Sigmoid colon (tissue), 7 donors: ENCODE measurements around the gene ANKIB1. TPM values are rescaled to one million over a fixed set of nuclear protein-coding genes. Genes with fewer than 3 reads are reported as not detected.

Source experiments
- DNase-seq: peaks from one replicate; pipeline ENCODE4 v3.0.0-alpha.2; 2019
- H3K27ac ChIP-seq, 4 donors: fragments of 200-600 bp; sonication (generic); one replicate each; pipeline ENCODE4 v1.5.1; 2016 to 2019; ENCODE audit warnings: mild to moderate bottlenecking in 1 of 4
- H3K27me3 ChIP-seq, 3 donors: fragments of 200-600 bp; sonication (generic); one replicate each; pipeline ENCODE4 v1.5.1; 2019; ENCODE audit warnings: mild to moderate bottlenecking in 1 of 3
- H3K36me3 ChIP-seq, 4 donors: fragments of 200-600 bp; sonication (generic); one replicate each; pipeline ENCODE4 v1.5.1; 2016 to 2019
- H3K4me1 ChIP-seq, 4 donors: fragments of 200-600 bp; sonication (generic); one replicate each; pipeline ENCODE4 v1.5.1; 2017 to 2019
- H3K4me3 ChIP-seq, 4 donors: fragments of 200-600 bp; sonication (generic); one replicate each; pipeline ENCODE4 v1.5.1; 2017 to 2019; ENCODE audit warnings: mild to moderate bottlenecking in 2 of 4, moderate library complexity in 1 of 4
- H3K9me3 ChIP-seq, 4 donors: fragments of 200-600 bp in 3 of 4; sonication (generic) in 3 of 4; one replicate each; pipeline versions ENCODE4 v1.5.1 to v1.6.1; 2013 to 2019
- CTCF ChIP-seq, 4 experiments: fragments of 450-650 bp in 3 of 4; fragments of 200-600 bp in 1 of 4; IDR thresholded peaks; one replicate each; pipeline ENCODE4 v1.5.1; 2016 to 2019; ENCODE audit warnings: antibody characterized with exemption in 4 of 4, mild to moderate bottlenecking in 3 of 4, moderate library complexity in 2 of 4
- EP300 ChIP-seq, 4 donors: sonication (generic); formaldehyde crosslinking; IDR thresholded peaks; one replicate each; pipeline ENCODE4 v1.6.1; 2017; ENCODE audit warnings: antibody characterized with exemption in 4 of 4
- POLR2A ChIP-seq, 2 donors: fragments of 450-650 bp; IDR thresholded peaks; one replicate each; pipeline ENCODE4 v1.6.1; 2016; ENCODE audit warnings: antibody characterized with exemption in 2 of 2, mild to moderate bottlenecking in 2 of 2, moderate library complexity in 2 of 2
- POLR2AphosphoS5 ChIP-seq, 4 donors: sonication (generic); formaldehyde crosslinking; IDR thresholded peaks; one replicate each; pipeline ENCODE4 v1.6.1; 2017; ENCODE audit warnings: antibody characterized with exemption in 4 of 4
- WGBS, 2 donors: extraction: QIAGEN DNeasy Blood & Tissue Kit; methylation state at CpG; one replicate each; pipeline ENCODE4 v1.1.7; 2013; 5-methylcytosine and 5-hydroxymethylcytosine counted together
- intact Hi-C: fragments of 100-400 bp; cut with DNase I; formaldehyde crosslinking; loops from one replicate; pipeline ENCODE4 v1.15.1; 2023
- polyA plus RNA-seq, 3 donors: library from polyadenylated mRNA; stranded (reverse); fragments of 200-250 nt; gene quantifications; one replicate each; pipeline ENCODE4 v1.2.3, GENCODE V29; 2013
- total RNA-seq, 4 donors: library from RNA; depleted of rRNA; stranded (reverse); fragments of >200 nt; gene quantifications; one replicate each; pipeline ENCODE4 v1.1.0, GENCODE V29; 2016
- donor health status: healthy with polysubstance abuse.
- donor health status: Bipolar disorder and iron deficiency.
- donor health status: healthy.

Gene ANKIB1
- total and polyA plus RNA-seq, 7 donors: 12.6 to 37.5 (median 24.6) TPM

- intact Hi-C loops: no loop called here
- TF ChIP-seq CTCF (IDR thresholded peaks at IDR 0.05): no peak
- TF ChIP-seq POLR2AphosphoS5 (IDR thresholded peaks at IDR 0.05): no peak
- TF ChIP-seq EP300 (IDR thresholded peaks at IDR 0.05): no peak
- TF ChIP-seq POLR2A (IDR thresholded peaks at IDR 0.05): no peak
- 96 to 98% methylated on average over 1 of the region's 1 CpG for WGBS, 2 donors
- no peak for DNase-seq
- H3K36me3 ChIP-seq: no peaks in the 10 kb centered on the region
- H3K27me3 ChIP-seq: no peaks in the 10 kb centered on the region
- H3K27ac ChIP-seq: no peak overlapping the region
- H3K9me3 ChIP-seq: no peaks in the 10 kb centered on the region
- peaks cover 0 to 7% (median 0%) of the 10 kb centered on the region in 4 donors for H3K4me1 ChIP-seq
- H3K4me3 ChIP-seq: no peak overlapping the region
Measured at GRCh38 chr7:92268921-92269320, 23.1 kb downstream of the ANKIB1 start.

- 97 to 98% methylated on average over 4 of the region's 4 CpGs for WGBS, 2 donors
- H3K4me3 ChIP-seq: no peak overlapping the region
- no peaks in the 10 kb centered on the region for H3K9me3 ChIP-seq
- DNase-seq: no peak
- no peaks in the 10 kb centered on the region for H3K27me3 ChIP-seq
- peaks cover 0 to 14% (median 5%) of the 10 kb centered on the region in 4 donors for H3K4me1 ChIP-seq
- H3K36me3 ChIP-seq: no peaks in the 10 kb centered on the region
- no peak overlapping the region for H3K27ac ChIP-seq
- TF ChIP-seq POLR2A (IDR thresholded peaks at IDR 0.05) (no peak), CTCF (IDR thresholded peaks at IDR 0.05) (no peak), EP300 (IDR thresholded peaks at IDR 0.05) (no peak), POLR2AphosphoS5 (IDR thresholded peaks at IDR 0.05) (no peak)
- intact Hi-C loops: no loop called here
Measured at GRCh38 chr7:92275327-92275726, 29.6 kb downstream of the ANKIB1 start.

GRCh38 chr7:92276460-92276864 lies 30.7 kb downstream of the ANKIB1 start:
- 88% methylated on average over 2 of the region's 2 CpGs for WGBS, 2 donors
- TF ChIP-seq POLR2AphosphoS5 (IDR thresholded peaks at IDR 0.05) (no peak), POLR2A (IDR thresholded peaks at IDR 0.05) (no peak), CTCF (IDR thresholded peaks at IDR 0.05) (no peak), EP300 (IDR thresholded peaks at IDR 0.05) (no peak)
- H3K4me3 ChIP-seq: no peak overlapping the region
- H3K36me3 ChIP-seq: no peaks in the 10 kb centered on the region
- intact Hi-C loops: no loop called here
- no peak for DNase-seq
- no peak overlapping the region for H3K27ac ChIP-seq
- H3K9me3 ChIP-seq: no peaks in the 10 kb centered on the region
- peaks cover 0 to 14% (median 5%) of the 10 kb centered on the region in 4 donors for H3K4me1 ChIP-seq
- H3K27me3 ChIP-seq: no peaks in the 10 kb centered on the region

- Histone ChIP-seq H3K27ac (no peak overlapping the region), H3K36me3 (no peaks in the 10 kb centered on the region), H3K27me3 (no peaks in the 10 kb centered on the region), H3K4me1 (peaks cover 0 to 28% (median 12%) of the 10 kb centered on the region in 4 donors), H3K9me3 (no peaks in the 10 kb centered on the region), H3K4me3 (no peak overlapping the region)
- 85 to 88% methylated on average over 2 of the region's 2 CpGs for WGBS, 2 donors
- no peak for DNase-seq
- TF ChIP-seq POLR2A (IDR thresholded peaks at IDR 0.05) (no peak), EP300 (IDR thresholded peaks at IDR 0.05) (no peak), POLR2AphosphoS5 (IDR thresholded peaks at IDR 0.05) (no peak), CTCF (IDR thresholded peaks at IDR 0.05) (no peak)
- intact Hi-C loops: no loop called here
Measured at GRCh38 chr7:92279396-92280031, 33.7 kb downstream of the ANKIB1 start.

GRCh38 chr7:92281031-92281430 lies 35.3 kb downstream of the ANKIB1 start:
- DNase-seq: no peak
- Histone ChIP-seq H3K36me3 (no peaks in the 10 kb centered on the region), H3K27me3 (no peaks in the 10 kb centered on the region), H3K27ac (no peak overlapping the region), H3K4me3 (no peak overlapping the region), H3K9me3 (no peaks in the 10 kb centered on the region), H3K4me1 (peaks cover 0 to 28% (median 12%) of the 10 kb centered on the region in 4 donors)
- TF ChIP-seq EP300 (IDR thresholded peaks at IDR 0.05) (no peak), POLR2A (IDR thresholded peaks at IDR 0.05) (no peak), POLR2AphosphoS5 (IDR thresholded peaks at IDR 0.05) (no peak), CTCF (IDR thresholded peaks at IDR 0.05) (no peak)
- intact Hi-C loops: no loop called here
- WGBS, 2 donors: 96 to 98% methylated on average over 2 of the region's 2 CpGs
